Liver (tissue), 9 donors: ENCODE data around the gene HUWE1. TPM values are rescaled to one million over a fixed set of nuclear protein-coding genes. Genes with fewer than 3 reads are reported as not detected.

Source experiments
- DNase-seq: peaks from one replicate; pipeline ENCODE4 v3.0.0-alpha.2; 2017; ENCODE audit warnings: low spot score
- H3K27ac ChIP-seq, 2 donors: one replicate each; pipeline ENCODE4 v1.7.0; 2013; ENCODE audit warnings: inconsistent platforms in 2 of 2, low read length in 2 of 2, control low read depth in 1 of 2, low read depth in 1 of 2, mild to moderate bottlenecking in 1 of 2
- H3K27me3 ChIP-seq, 4 donors: one replicate each; pipeline versions ENCODE4 v1.6.1 to v1.7.0; 2013; ENCODE audit warnings: low read length in 3 of 4, inconsistent platforms in 1 of 4, mild to moderate bottlenecking in 1 of 4, moderate library complexity in 1 of 4; ENCODE audit not compliant: control insufficient read depth in 4 of 4, insufficient read depth in 4 of 4
- H3K36me3 ChIP-seq, 4 donors: one replicate each; pipeline versions ENCODE4 v1.6.1 to v1.7.0; 2013; ENCODE audit warnings: low read length in 3 of 4, mild to moderate bottlenecking in 3 of 4, low read depth in 1 of 4, moderate library complexity in 1 of 4; ENCODE audit not compliant: control insufficient read depth in 4 of 4, insufficient read depth in 3 of 4
- H3K4me1 ChIP-seq, 4 donors: one replicate each; pipeline versions ENCODE4 v1.6.1 to v1.7.0; 2013; ENCODE audit warnings: low read length in 3 of 4, mild to moderate bottlenecking in 3 of 4, moderate library complexity in 1 of 4; ENCODE audit not compliant: control insufficient read depth in 4 of 4, insufficient read depth in 4 of 4
- H3K4me3 ChIP-seq, 3 donors: one replicate each; pipeline versions ENCODE4 v1.6.1 to v1.7.0; 2013; ENCODE audit warnings: low read length in 3 of 3, control low read depth in 1 of 3, low read depth in 1 of 3, mild to moderate bottlenecking in 1 of 3
- H3K9ac ChIP-seq, 2 donors: one replicate each; pipeline ENCODE4 v1.7.0; 2013; ENCODE audit warnings: low read length in 2 of 2, mild to moderate bottlenecking in 2 of 2, moderate library complexity in 2 of 2, control low read depth in 1 of 2, low read depth in 1 of 2
- H3K9me3 ChIP-seq, 4 donors: one replicate each; pipeline versions ENCODE4 v1.6.1 to v1.7.0; 2013; ENCODE audit warnings: low read length in 3 of 4; ENCODE audit not compliant: control insufficient read depth in 4 of 4
- EGR1 ChIP-seq, 2 donors: IDR thresholded peaks; 2 replicates each; pipeline ENCODE4 v1.6.1; 2016 to 2018; ENCODE audit warnings: antibody characterized with exemption in 2 of 2, low read depth in 2 of 2
- FOXA1 ChIP-seq: IDR thresholded peaks from 2 replicates; pipeline ENCODE4 v1.6.1; 2016; ENCODE audit warnings: antibody characterized with exemption
- FOXA2 ChIP-seq: IDR thresholded peaks from 2 replicates; pipeline ENCODE4 v1.6.1; 2016; ENCODE audit warnings: antibody characterized with exemption
- GABPA ChIP-seq, 2 donors: IDR thresholded peaks in 1 of 2; conservative IDR thresholded peaks in 1 of 2; 2 replicates each; pipeline ENCODE4 v1.6.1; 2016; ENCODE audit warnings: antibody characterized with exemption in 2 of 2, mild to moderate bottlenecking in 1 of 2, moderate library complexity in 1 of 2
- HNF4A ChIP-seq, 2 donors: conservative IDR thresholded peaks; 2 replicates each; pipeline ENCODE4 v1.6.1; 2016; ENCODE audit warnings: antibody characterized with exemption in 2 of 2, mild to moderate bottlenecking in 2 of 2
- HNF4G ChIP-seq: IDR thresholded peaks from 2 replicates; pipeline ENCODE4 v1.6.1; 2016; ENCODE audit warnings: antibody characterized with exemption
- JUND ChIP-seq, 2 donors: IDR thresholded peaks; 2 replicates each; pipeline ENCODE4 v1.6.1; 2016; ENCODE audit warnings: antibody characterized with exemption in 2 of 2
- NR2F2 ChIP-seq: IDR thresholded peaks from 2 replicates; pipeline ENCODE4 v1.6.1; 2016; ENCODE audit warnings: antibody characterized with exemption
- RAD21 ChIP-seq, 2 donors: IDR thresholded peaks; 2 replicates each; pipeline ENCODE4 v1.6.1; 2016; ENCODE audit warnings: antibody characterized with exemption in 2 of 2, mild to moderate bottlenecking in 2 of 2
- RXRA ChIP-seq, 2 donors: IDR thresholded peaks; 2 replicates each; pipeline ENCODE4 v1.6.1; 2017 to 2018; ENCODE audit warnings: antibody characterized with exemption in 2 of 2, mild to moderate bottlenecking in 1 of 2
- SP1 ChIP-seq: IDR thresholded peaks from 2 replicates; pipeline ENCODE4 v1.6.1; 2018; ENCODE audit warnings: antibody characterized with exemption, mild to moderate bottlenecking
- TAF1 ChIP-seq: conservative IDR thresholded peaks from 2 replicates; pipeline ENCODE4 v1.6.1; 2016; ENCODE audit warnings: antibody characterized with exemption, mild to moderate bottlenecking
- YY1 ChIP-seq: IDR thresholded peaks from 2 replicates; pipeline ENCODE4 v1.6.1; 2016; ENCODE audit warnings: antibody characterized with exemption, mild to moderate bottlenecking
- WGBS: extraction: QIAGEN DNeasy Blood & Tissue Kit; methylation state at CpG from one replicate; pipeline ENCODE4 v1.1.7; 2013; 5-methylcytosine and 5-hydroxymethylcytosine counted together
- polyA plus RNA-seq, 2 donors: library from polyadenylated mRNA; stranded (reverse) in 1 of 2; unstranded in 1 of 2; fragments of 200-250 nt in 1 of 2; fragments of >200 nt in 1 of 2; fragmentation: Nextera tagmentation in 1 of 2; extraction: Ambion mirVana in 1 of 2; gene quantifications; one replicate each; pipeline versions ENCODE4 v1.2.1 to v1.2.3, GENCODE V29; 2013 to 2015
- total RNA-seq, 2 donors: library from RNA; depleted of rRNA; stranded (reverse); fragments of >200 nt; gene quantifications; one replicate each; pipeline ENCODE4 v1.2.3, GENCODE V29; 2014
- TF ChIP-seq, protein P1 (sequence below): IDR thresholded peaks from 2 replicates; pipeline ENCODE4 v1.6.1; 2016; ENCODE audit warnings: antibody characterized with exemption
- TF ChIP-seq, protein P2 (sequence below): IDR thresholded peaks from 2 replicates; pipeline ENCODE4 v1.6.1; 2016; ENCODE audit warnings: antibody characterized with exemption
- TF ChIP-seq, protein P3 (sequence below): fragments of 150-350 bp; IDR thresholded peaks from 2 replicates; pipeline ENCODE4 v1.5.1; 2017; ENCODE audit warnings: improper control_type of control experiment, low read depth, low read length; ENCODE audit not compliant: missing input control
- TF ChIP-seq, protein P4 (sequence below): IDR thresholded peaks from 2 replicates; pipeline ENCODE4 v1.6.1; 2016; ENCODE audit warnings: antibody characterized with exemption
- TF ChIP-seq, protein P5 (sequence below): IDR thresholded peaks from 2 replicates; pipeline ENCODE4 v1.6.1; 2016; ENCODE audit warnings: antibody characterized with exemption, mild to moderate bottlenecking
- donor health status: healthy.
- donor health status: healthy.
- donor health status: healthy.
- donor health status: healthy.
- donor health status: healthy.

Gene HUWE1
- total and polyA plus RNA-seq, 4 donors, result 20.2 to 75.8 (median 37.7) TPM

DNA sequence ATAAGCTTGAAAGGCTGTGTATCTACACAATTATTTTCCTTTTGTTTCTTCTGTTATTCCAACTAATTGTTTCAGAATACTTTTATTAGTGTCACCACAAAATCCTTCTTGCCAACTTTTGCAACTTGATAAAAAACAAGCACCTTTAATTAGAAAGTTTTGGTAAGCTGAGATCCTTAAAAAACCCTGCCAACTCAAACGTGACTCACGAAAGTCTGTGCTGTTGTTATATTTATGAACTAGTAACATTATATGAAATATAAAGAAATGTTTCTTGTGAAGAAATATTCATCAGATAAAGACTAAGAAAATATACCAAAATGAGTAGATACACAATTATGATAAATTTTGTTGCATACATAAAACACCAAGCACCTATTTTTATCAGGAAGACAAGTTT, 49.0 kb downstream of the HUWE1 start:
- TF ChIP-seq RXRA (IDR thresholded peaks at IDR 0.05) (no peak), JUND (IDR thresholded peaks at IDR 0.05) (no peak), SP1 (no peak)
- TF ChIP-seq, protein P1, sequence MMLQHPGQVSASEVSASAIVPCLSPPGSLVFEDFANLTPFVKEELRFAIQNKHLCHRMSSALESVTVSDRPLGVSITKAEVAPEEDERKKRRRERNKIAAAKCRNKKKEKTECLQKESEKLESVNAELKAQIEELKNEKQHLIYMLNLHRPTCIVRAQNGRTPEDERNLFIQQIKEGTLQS, result no peak
- Histone ChIP-seq H3K4me3 (no peak overlapping the region), H3K27ac (no peak overlapping the region), H3K9ac (no peak overlapping the region), H3K36me3 (peaks cover 3 to 32% (median 21%) of the 10 kb centered on the region in 4 donors), H3K27me3 (no peaks in the 10 kb centered on the region), H3K4me1 (no peaks in the 10 kb centered on the region), H3K9me3 (no peaks in the 10 kb centered on the region)
- DNase-seq, result no peak
- 91% methylated on average over 2 of the region's 2 CpGs for WGBS

DNA sequence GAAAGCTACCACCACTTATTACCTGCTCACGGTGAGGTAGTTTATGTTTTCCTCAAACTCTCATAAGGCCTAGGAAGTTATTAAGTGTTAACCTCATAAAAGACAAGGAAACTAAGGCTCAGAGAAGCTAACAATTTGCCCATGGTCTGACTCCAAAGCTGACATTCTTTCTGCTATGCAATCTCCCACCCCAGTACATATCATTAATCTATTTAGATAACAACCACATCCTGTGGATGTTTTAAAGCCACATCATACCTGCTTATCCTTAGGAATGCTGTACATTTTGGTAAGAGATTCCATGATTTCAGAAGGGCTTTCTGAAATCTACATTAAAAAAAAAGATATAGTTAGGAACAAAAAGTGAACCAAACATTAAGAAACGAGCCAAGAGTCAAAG, 55.4 kb downstream of the HUWE1 start:
- no peak for DNase-seq
- Histone ChIP-seq H3K4me1 (no peaks in the 10 kb centered on the region), H3K27me3 (no peaks in the 10 kb centered on the region), H3K36me3 (peaks cover 0 to 52% (median 50%) of the 10 kb centered on the region in 4 donors), H3K27ac (no peak overlapping the region), H3K9ac (no peak overlapping the region), H3K9me3 (no peaks in the 10 kb centered on the region), H3K4me3 (no peak overlapping the region)
- no peak for TF ChIP-seq JUND (IDR thresholded peaks at IDR 0.05)
- TF ChIP-seq TAF1, result no peak
- TF ChIP-seq YY1, result no peak
- TF ChIP-seq, protein P2, sequence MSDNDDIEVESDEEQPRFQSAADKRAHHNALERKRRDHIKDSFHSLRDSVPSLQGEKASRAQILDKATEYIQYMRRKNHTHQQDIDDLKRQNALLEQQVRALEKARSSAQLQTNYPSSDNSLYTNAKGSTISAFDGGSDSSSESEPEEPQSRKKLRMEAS, result no peak
- no peak for TF ChIP-seq EGR1 (IDR thresholded peaks at IDR 0.05; ENCODE audit: low read depth in 2 of 2)
- TF ChIP-seq, protein P3, sequence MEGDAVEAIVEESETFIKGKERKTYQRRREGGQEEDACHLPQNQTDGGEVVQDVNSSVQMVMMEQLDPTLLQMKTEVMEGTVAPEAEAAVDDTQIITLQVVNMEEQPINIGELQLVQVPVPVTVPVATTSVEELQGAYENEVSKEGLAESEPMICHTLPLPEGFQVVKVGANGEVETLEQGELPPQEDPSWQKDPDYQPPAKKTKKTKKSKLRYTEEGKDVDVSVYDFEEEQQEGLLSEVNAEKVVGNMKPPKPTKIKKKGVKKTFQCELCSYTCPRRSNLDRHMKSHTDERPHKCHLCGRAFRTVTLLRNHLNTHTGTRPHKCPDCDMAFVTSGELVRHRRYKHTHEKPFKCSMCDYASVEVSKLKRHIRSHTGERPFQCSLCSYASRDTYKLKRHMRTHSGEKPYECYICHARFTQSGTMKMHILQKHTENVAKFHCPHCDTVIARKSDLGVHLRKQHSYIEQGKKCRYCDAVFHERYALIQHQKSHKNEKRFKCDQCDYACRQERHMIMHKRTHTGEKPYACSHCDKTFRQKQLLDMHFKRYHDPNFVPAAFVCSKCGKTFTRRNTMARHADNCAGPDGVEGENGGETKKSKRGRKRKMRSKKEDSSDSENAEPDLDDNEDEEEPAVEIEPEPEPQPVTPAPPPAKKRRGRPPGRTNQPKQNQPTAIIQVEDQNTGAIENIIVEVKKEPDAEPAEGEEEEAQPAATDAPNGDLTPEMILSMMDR, result no peak
- TF ChIP-seq, protein P1, result no peak
- TF ChIP-seq NR2F2, result no peak
- no peak for TF ChIP-seq HNF4A (conservative IDR thresholded peaks at IDR 0.05)
- TF ChIP-seq FOXA2, result no peak
- TF ChIP-seq HNF4G, result no peak
- TF ChIP-seq FOXA1, result no peak
- TF ChIP-seq, protein P4, sequence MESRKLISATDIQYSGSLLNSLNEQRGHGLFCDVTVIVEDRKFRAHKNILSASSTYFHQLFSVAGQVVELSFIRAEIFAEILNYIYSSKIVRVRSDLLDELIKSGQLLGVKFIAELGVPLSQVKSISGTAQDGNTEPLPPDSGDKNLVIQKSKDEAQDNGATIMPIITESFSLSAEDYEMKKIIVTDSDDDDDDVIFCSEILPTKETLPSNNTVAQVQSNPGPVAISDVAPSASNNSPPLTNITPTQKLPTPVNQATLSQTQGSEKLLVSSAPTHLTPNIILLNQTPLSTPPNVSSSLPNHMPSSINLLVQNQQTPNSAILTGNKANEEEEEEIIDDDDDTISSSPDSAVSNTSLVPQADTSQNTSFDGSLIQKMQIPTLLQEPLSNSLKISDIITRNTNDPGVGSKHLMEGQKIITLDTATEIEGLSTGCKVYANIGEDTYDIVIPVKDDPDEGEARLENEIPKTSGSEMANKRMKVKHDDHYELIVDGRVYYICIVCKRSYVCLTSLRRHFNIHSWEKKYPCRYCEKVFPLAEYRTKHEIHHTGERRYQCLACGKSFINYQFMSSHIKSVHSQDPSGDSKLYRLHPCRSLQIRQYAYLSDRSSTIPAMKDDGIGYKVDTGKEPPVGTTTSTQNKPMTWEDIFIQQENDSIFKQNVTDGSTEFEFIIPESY, result no peak
- TF ChIP-seq RAD21 (IDR thresholded peaks at IDR 0.05), result no peak
- TF ChIP-seq, protein P5, sequence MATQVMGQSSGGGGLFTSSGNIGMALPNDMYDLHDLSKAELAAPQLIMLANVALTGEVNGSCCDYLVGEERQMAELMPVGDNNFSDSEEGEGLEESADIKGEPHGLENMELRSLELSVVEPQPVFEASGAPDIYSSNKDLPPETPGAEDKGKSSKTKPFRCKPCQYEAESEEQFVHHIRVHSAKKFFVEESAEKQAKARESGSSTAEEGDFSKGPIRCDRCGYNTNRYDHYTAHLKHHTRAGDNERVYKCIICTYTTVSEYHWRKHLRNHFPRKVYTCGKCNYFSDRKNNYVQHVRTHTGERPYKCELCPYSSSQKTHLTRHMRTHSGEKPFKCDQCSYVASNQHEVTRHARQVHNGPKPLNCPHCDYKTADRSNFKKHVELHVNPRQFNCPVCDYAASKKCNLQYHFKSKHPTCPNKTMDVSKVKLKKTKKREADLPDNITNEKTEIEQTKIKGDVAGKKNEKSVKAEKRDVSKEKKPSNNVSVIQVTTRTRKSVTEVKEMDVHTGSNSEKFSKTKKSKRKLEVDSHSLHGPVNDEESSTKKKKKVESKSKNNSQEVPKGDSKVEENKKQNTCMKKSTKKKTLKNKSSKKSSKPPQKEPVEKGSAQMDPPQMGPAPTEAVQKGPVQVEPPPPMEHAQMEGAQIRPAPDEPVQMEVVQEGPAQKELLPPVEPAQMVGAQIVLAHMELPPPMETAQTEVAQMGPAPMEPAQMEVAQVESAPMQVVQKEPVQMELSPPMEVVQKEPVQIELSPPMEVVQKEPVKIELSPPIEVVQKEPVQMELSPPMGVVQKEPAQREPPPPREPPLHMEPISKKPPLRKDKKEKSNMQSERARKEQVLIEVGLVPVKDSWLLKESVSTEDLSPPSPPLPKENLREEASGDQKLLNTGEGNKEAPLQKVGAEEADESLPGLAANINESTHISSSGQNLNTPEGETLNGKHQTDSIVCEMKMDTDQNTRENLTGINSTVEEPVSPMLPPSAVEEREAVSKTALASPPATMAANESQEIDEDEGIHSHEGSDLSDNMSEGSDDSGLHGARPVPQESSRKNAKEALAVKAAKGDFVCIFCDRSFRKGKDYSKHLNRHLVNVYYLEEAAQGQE, result no peak
- no peak for TF ChIP-seq SP1
- no peak for TF ChIP-seq GABPA (IDR thresholded peaks at IDR 0.05 in 1 of 2, conservative IDR thresholded peaks at IDR 0.05 in 1 of 2)
- 91% methylated on average over 2 of the region's 2 CpGs for WGBS
